GM04504 (cell line): Measurements from ENCODE around the gene FGD1.
A peak's percentile ranks its signal among the peaks of the same experiment; 100 is the strongest.

Experiments
- DNase-seq: peaks from one replicate; pipeline ENCODE4 v3.0.0-alpha.2; 2012; ENCODE audit warnings: low read depth

The FGD1 gene

DNA sequence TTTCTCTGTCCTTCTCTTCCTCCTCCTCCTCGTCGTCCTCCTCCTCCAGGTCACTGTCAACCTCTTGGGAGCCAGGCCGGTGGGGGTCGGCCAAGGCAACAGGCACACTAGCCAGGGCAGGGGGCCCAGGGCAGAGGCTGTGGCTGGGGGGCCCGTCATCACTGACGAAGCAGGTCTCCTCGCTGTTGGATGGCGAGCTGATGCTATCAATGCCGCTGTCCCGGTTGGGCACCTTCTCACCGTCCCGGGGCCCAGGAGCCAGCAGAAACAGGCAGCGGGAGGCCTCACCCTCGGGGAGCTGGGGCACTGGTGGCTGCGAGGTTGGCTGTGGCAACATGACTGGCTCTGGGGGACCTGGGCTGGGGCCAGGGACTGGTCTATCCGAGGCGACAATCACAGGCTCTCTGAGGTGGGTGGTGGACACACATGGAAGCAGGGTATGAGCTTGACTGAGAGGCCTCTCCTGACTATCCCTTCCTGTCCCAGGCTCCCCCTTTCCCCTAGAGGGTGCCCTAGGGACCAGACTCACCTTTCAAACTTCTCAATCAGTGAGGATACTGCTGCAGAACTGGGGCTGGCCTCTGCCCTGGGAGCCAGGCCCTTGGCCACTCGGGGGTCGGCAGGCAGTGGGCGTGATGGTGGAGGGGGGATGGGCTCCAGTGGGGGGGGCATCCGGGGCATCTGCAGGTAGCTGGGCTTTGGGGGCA, 25.8 kb downstream of the FGD1 start:
- no peak for DNase-seq

DNA sequence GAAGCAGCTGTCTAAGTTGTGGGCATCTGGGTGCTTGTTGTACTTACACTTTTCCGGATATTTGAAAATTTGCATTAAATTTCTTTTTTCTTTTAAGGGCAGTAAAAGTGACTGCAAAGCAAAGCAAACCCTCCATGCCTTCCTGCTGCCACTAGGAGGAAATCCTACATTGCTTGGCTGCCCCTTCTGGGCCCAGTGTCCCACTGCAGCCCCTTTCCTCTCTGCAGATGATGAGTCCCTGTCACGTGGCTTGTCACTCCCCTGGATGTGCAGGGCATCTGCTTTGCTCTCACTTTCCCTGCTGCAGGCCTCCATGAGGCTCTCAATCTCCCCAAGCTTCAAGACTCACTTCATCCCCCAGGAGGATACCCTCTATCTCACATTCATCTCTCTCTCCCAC, 43.1 kb downstream of the FGD1 start:
- no peak for DNase-seq

GRCh38 chrX:54449929-54450328, 46.1 kb downstream of the FGD1 start:
- no peak for DNase-seq

GRCh38 chrX:54447461-54447860, 48.6 kb downstream of the FGD1 start:
- no peak for DNase-seq

GRCh38 chrX:54446084-54446483, 50.0 kb downstream of the FGD1 start:
- no peak for DNase-seq

DNA sequence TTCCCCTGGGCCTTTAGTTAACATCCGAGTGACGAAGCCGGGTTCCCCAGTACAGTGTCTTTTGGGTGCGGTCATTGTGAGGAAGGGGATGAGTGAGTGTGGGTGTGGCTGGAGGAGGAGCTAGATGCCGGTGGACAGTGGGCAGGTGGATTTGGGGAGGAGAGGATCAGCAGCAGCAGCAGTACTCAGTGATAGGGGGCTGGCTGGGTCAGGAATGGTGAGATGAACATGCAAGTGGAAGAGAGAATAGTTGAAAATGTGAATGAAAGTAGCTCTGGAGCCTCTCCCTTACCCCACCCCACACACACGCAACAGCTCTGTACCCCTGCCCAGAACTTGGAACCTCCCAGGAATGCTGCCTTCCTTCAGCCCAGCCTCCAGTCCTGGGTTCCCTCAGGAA, 51.3 kb downstream of the FGD1 start:
- DNase-seq, result no peak

DNA sequence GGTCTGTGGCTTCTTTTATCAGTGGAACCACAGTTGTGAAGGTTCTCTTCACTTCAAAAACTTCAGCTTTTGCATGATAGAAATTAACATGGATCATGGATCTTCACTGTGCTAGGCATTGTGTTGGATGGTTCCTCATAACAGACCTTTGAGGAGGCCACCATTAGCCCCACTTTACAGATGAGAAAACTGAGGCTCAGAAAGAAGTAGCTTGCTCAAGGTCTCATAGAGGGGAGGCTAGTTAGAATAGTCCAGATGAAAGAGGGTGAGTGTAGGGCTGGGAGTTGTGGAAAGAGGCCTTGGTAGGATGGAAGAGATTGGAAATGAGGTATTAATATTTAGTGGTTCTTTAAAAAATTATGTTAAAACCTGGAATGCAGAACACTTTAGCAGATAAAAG, 53.2 kb downstream of the FGD1 start:
- DNase-seq, result no peak

DNA sequence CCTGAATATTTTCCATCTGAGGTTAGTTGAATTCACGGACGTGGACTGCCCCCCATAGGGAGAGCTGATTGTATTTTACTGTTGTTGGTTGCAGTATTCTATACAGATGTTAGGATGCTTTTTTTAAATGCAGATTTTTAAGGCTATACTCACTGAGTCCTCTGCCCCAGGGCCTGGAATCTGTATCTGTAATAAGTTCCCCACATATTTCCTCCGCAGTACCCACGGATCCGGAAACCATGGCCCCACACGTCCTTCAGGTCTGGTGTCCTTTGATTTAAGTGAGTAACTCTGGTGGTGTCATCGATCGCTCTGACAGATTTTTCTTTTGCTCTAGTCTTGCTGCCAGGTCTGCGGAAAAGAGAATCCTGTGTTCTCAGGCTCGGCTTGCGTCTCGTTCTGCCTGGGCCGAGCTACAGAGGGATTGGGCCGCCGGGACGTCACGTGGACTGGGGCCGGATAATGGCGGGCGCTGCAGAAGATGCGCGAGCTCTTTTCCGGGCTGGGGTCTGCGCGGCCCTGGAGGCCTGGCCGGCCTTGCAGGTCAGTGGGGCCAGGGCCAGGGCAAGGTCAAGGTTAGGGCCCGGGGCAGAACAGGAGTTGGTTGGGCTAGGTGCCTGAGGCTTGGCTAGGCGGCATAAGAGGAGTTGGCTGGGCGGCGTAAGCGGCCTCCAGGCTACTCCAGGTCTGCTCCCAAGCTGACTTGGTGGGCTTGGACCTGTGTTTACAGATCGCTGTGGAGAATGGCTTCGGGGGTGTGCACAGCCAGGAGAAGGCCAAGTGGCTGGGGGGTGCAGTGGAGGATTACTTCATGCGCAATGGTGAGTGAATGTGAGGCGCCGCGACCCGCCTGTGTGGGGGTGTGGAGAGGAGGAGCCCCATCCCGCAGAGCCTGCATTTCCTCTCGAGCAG, 55.8 kb downstream of the FGD1 start, which contains the start of gene TSR2:
Gene TSR2 (plus strand): TSS at position 445 of the 912 bp plus-strand sequence. CDS start 18 bp downstream, at position 463.
- DNase-seq, result peak; percentile 55

- DNase-seq, result no peak
Measured at GRCh38 chrX:54435121-54435520, 60.9 kb downstream of the FGD1 start.

DNA sequence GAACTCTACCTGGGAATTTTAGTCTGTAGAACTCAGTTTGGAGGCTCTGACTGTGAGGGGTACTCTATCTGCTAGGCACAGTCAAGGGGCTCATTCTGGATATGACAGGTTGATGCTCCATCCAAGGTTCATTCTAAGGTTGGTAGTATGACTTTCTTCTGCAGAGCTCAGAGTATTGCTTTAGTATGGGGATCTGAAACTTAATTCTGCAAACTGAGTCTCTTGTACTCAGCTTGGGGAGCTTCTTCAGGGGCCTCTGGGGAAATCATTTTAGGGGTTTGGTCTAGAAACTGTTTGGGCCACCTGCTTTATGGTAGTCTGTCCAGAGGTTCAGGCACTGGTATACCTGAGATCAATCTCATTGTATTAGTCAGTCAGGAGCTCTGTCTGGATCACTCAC, 65.5 kb downstream of the FGD1 start:
- DNase-seq, result no peak

DNA sequence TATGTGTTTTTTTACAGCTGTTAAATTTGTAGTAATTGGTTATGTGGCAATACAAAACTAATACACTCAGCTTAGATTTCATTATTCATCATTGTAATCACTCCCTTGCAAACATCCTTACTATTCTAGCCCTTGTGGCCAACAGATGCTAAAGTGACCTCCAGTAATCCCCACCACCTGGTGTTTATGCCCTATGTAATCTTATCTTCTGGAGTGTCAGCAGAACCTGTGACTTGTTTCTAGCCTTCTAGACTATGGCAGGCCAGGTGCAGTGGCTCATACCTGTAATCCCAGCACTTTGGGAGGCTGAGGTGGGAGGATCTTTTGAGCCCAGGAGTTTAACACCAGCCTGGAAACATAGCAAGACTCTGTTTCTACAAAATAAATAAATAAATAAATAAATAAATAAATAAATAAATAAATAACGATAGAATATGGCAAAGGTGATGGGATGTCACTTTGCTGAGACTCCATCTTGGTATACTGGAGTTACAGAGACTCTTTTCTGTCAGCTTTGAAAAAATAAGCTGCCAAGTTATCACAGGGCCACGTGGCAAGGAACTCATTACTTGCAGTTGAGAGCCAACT, 68.1 kb downstream of the FGD1 start:
- DNase-seq, result no peak

GRCh38 chrX:54423161-54423888, 72.7 kb downstream of the FGD1 start:
- no peak for DNase-seq

DNA sequence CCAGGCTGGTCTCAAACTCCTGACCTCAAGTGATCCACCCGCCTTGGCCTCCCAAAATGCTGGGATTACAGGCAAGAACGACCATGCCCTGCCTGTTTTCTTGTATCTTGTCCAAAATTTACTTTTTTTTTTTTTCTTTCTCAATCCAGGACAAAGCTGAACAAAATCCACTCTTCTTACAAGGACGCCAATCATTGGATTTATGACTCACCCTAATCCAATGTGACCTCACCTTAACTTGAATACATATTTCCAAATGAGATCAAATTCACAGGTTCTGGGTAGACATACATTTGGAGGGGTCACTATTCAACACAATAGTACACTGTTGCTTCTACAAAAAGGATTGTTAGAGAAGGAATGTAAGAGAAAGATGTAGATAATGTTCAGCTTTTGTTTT, 73.9 kb downstream of the FGD1 start:
- DNase-seq, result no peak

DNA sequence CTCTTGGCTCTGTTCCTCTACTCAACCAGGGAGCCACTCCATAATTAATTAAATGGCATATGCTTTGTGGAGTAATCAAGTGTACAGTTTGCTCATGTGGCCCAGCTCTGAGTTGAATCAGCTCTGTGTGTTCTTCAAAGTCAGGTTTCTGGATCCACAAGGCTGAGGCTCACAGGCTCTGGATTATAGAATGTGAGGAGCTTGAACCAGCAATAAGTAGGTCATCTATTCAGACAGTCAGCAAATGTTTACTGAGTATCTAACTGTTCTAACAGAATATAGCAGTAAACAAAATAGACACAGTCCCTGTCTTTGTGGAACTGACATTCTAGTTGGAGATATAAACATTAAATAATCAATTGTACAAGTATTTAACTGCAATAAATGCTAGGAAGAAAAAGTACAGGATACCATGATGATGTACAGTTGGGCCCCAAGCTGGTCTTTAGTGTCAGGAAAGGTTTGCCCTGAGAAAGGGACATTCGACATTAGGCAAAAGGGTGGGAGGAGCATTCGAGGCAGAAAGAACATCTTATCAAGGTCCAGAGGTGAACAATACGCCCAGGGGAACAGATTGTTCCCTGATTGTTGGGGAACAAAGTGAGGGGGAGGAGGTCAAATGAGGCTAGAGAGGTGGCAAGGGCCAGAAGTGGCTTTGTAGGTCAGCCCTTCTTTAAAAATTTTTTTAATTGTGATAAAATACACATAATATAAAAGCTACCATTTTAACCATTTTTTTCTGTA, 76.3 kb downstream of the FGD1 start:
- DNase-seq, result no peak

DNA sequence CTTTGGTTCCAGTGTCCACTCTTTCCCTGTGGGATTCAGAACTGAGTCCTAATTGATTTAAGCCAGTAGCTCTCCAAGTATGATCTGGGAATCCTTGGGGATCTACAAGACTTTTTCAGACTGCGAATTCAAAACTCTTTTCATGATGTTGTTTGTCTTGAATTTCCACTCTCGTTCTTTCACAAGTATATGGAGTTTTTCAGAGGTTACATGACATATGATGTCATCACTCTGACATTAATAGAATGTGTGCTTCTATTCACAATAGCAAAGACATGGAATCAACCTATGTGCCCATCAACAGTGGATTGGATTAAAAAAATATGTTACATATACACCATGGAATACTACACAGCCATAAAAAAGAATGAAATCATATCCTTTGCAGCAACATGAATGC, 79.1 kb downstream of the FGD1 start:
- DNase-seq, result no peak

DNA sequence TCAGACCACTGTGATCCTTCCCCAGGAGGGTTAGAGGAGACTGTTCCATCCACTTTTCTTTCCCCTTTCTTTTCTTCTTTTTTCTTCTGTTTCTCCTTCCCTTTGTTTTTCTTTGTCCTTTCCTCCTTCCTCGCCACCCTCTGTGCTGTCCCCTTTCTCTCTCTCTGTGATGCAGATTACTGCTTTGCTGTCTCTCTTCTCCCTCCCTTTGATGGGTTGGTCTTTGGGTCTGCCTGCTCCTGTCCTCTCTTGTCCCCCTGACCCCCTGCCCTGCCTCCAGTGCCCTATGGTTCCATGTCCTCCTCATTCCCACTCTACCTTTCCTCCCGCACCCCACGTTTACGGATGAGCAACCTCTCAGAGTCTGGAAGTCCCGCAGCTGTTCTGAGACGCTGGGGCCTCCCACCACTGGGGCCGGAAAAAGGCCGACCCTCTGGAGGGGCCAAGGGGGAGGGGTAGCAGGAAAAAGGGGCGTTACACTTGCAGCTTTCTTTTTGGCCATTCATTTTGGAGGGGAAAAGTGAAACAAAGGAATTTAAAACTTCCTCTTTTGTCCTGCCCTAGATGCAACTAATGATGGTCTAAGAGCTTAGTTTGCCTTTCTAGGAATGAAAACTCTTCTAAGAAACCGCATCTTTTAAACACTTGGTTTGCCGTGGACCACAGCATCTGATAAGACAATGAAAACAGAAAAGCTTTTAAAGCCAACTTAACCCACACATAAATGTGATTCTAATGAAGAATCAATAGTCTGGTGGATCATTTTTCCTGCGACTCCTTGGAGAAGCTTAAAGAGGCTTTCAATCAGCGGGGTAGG, 80.3 kb downstream of the FGD1 start:
- DNase-seq, result no peak

- DNase-seq, result no peak
Measured at GRCh38 chrX:54413753-54414152, 82.3 kb downstream of the FGD1 start.

DNA sequence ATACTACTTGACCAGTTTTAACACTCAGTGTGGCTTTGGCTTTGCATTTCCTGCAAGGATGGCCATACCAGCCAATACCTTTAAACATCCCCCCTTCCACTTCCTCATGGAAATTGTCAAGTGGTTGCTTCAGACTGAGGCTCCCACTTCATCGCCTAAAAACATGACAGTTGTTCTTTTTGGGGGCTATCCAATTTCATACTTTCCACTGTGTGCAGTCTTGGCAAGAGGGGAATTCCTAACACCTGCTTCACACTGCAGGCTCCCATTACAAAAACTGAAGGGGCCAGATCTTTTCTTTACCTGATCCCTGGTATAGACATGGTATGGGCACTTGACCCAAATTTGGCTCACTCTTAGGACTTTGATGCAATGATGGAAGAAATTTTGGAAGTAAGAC, 84.3 kb downstream of the FGD1 start:
- DNase-seq, result no peak

DNA sequence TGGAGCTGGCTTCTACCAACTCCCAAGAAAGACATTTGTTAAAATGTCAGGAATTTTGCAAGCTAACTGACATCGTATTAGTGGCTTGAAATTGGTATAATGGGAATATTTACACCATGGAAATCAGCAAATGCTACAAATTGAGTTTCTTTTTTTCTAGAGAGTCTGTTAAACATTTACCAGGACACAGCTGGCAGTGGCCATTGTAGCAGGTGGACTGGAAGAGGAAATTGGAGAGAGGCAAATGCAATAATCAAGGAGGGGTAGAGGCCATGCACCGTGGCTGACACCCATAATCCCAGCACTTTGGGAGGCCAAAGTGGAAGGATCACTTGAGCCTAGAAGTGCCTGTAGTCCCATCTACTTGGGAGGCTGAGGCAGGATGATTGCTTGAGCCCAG, 88.8 kb downstream of the FGD1 start:
- DNase-seq, result no peak

DNA sequence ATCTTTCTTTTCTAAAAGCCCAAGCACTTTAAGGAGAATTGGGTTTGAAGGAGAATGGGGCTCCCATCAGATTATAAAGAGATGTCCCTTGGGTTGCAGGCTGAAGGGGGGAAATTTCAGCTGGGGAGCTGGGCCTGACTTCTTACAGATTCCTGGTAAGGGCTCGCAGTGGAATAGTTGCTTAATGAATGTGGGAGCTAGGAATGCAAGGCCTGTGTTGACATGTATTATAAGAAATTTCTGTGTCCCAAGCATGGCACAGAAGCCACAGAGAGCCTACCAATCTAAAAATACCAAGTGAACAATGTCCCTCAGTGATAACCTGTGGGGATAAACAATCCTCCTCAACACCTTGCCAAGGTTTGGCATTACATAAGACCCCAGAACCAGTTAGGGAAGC, 98.9 kb downstream of the FGD1 start:
- DNase-seq, result no peak
